MM.1S (cell line): ENCODE results near the gene SDHA.
"Not testable (repeated sequence)": the region's sequence is repeated elsewhere in the genome, so short reads cannot be mapped to it uniquely, and the experiment has no call there.

Experiments used
- DNase-seq: peaks from one replicate; pipeline ENCODE4 v3.0.0-alpha.2; 2015
- H2AFZ ChIP-seq: fragments of 300-600 bp; sonication (generic); 2 replicates; pipeline ENCODE4 v1.6.0; 2016; ENCODE audit warnings: antibody characterized with exemption, low read length
- H3F3A ChIP-seq: fragments of 300-600 bp; sonication (generic); 2 replicates; pipeline ENCODE4 v1.6.1; 2016; ENCODE audit warnings: mild to moderate bottlenecking, antibody characterized with exemption, low read length, moderate library complexity, mixed read lengths; ENCODE audit not compliant: insufficient read depth
- H3K27ac ChIP-seq: fragments of 300-600 bp; sonication (generic); 2 replicates; pipeline ENCODE4 v1.5.1; 2016; ENCODE audit warnings: mild to moderate bottlenecking, low read length
- H3K27me3 ChIP-seq: fragments of 300-600 bp; sonication (generic); replicated peaks from 2 replicates; pipeline ENCODE4 v1.6.0; 2016; ENCODE audit warnings: low read length; ENCODE audit not compliant: insufficient read depth
- H3K36me3 ChIP-seq: fragments of 300-600 bp; sonication (generic); replicated peaks from 2 replicates; pipeline ENCODE4 v1.6.1; 2016; ENCODE audit warnings: mild to moderate bottlenecking, low read length, mixed read lengths; ENCODE audit not compliant: insufficient read depth
- H3K4me1 ChIP-seq: fragments of 300-600 bp; sonication (generic); 2 replicates; pipeline ENCODE4 v1.6.1; 2016; ENCODE audit warnings: low read length, mixed read lengths
- H3K4me2 ChIP-seq: fragments of 300-600 bp; sonication (generic); 2 replicates; pipeline ENCODE4 v1.6.0; 2016; ENCODE audit warnings: low read depth, low read length
- H3K4me3 ChIP-seq: fragments of 300-600 bp; sonication (generic); 2 replicates; pipeline ENCODE4 v1.5.1; 2016; ENCODE audit warnings: low read length, mixed read lengths
- H3K79me2 ChIP-seq: fragments of 300-600 bp; sonication (generic); 2 replicates; pipeline ENCODE4 v1.6.1; 2016; ENCODE audit warnings: mixed run types, low read length, mixed read lengths
- H3K9ac ChIP-seq: fragments of 300-600 bp; sonication (generic); 2 replicates; pipeline ENCODE4 v1.6.1; 2016; ENCODE audit warnings: low read length, mixed read lengths
- H3K9me2 ChIP-seq: fragments of 300-600 bp; sonication (generic); replicated peaks from 2 replicates; pipeline ENCODE4 v1.6.1; 2016; ENCODE audit warnings: mild to moderate bottlenecking, low read length, mixed read lengths; ENCODE audit not compliant: insufficient read depth
- H3K9me3 ChIP-seq: fragments of 300-600 bp; sonication (generic); replicated peaks from 2 replicates; pipeline ENCODE4 v1.6.1; 2016; ENCODE audit warnings: mild to moderate bottlenecking, low read length, mixed read lengths; ENCODE audit not compliant: insufficient read depth
- H4K20me1 ChIP-seq: fragments of 300-600 bp; sonication (generic); 2 replicates; pipeline ENCODE4 v1.6.1; 2016; ENCODE audit warnings: mild to moderate bottlenecking, low read length, moderate library complexity, mixed read lengths; ENCODE audit not compliant: insufficient read depth
- CTCF ChIP-seq: fragments of 300-600 bp; sonication (generic); IDR thresholded peaks from 2 replicates; pipeline ENCODE4 v1.5.1; 2016; ENCODE audit warnings: antibody characterized with exemption, low read length, mixed read lengths
- EZH2 ChIP-seq: fragments of 300-600 bp; sonication (generic); optimal IDR thresholded peaks from 2 replicates; pipeline ENCODE3; 2017; ENCODE audit warnings: low read depth, mild to moderate bottlenecking, antibody characterized with exemption, low read length, mixed read lengths
- EZH2phosphoT487 ChIP-seq: fragments of 300-600 bp; sonication (generic); IDR thresholded peaks from 2 replicates; pipeline ENCODE4 v1.6.1; 2018; ENCODE audit warnings: antibody characterized with exemption, low read length

SDHA gene

GRCh38 chr5:273491-273890 is 55.4 kb downstream of the SDHA start:
- H3K36me3 ChIP-seq, H4K20me1 ChIP-seq, H2AFZ ChIP-seq, H3K27ac ChIP-seq, H3K4me2 ChIP-seq, H3K4me1 ChIP-seq, H3K9me2 ChIP-seq, H3K4me3 ChIP-seq, H3K9me3 ChIP-seq, H3K9ac ChIP-seq, H3K27me3 ChIP-seq, DNase-seq: not testable (repeated sequence)
- Histone ChIP-seq H3F3A (peaks cover 26% of the 10 kb centered on the region), H3K79me2 (peaks cover 54% of the 10 kb centered on the region)

GRCh38 chr5:274346-274745 is 56.2 kb downstream of the SDHA start:
- not testable (repeated sequence) for DNase-seq, H3K4me3 ChIP-seq, H3K9ac ChIP-seq, H3K36me3 ChIP-seq, H3K9me2 ChIP-seq, H3K9me3 ChIP-seq, H3K27ac ChIP-seq, H3K4me2 ChIP-seq, H3K27me3 ChIP-seq, H3K4me1 ChIP-seq, H2AFZ ChIP-seq, H4K20me1 ChIP-seq
- Histone ChIP-seq H3F3A (peaks cover 17% of the 10 kb centered on the region), H3K79me2 (peaks cover 62% of the 10 kb centered on the region)

GRCh38 chr5:278646-279045 is 60.5 kb downstream of the SDHA start:
- no peak for TF ChIP-seq EZH2phosphoT487
- TF ChIP-seq EZH2, result no peak
- TF ChIP-seq CTCF, result no peak
- Histone ChIP-seq H3K9me2 (no peaks in the 10 kb centered on the region), H4K20me1 (no peaks in the 10 kb centered on the region; the same call in 1 of the 2 replicates), H3K4me2 (no peak overlapping the region), H3K9ac (no peak overlapping the region), H3K27me3 (no peaks in the 10 kb centered on the region), H3K36me3 (no peaks in the 10 kb centered on the region; the same call in 1 of the 2 replicates), H3K4me3 (no peak overlapping the region), H2AFZ (no peak overlapping the region), H3K4me1 (no peaks in the 10 kb centered on the region), H3K79me2 (peaks cover 78% of the 10 kb centered on the region), H3F3A (no peaks in the 10 kb centered on the region), H3K9me3 (no peaks in the 10 kb centered on the region), H3K27ac (no peak overlapping the region)
- DNase-seq, result no peak

GRCh38 chr5:279051-279665 is 61.0 kb downstream of the SDHA start:
- H3K27ac ChIP-seq, H4K20me1 ChIP-seq, DNase-seq, H3K9ac ChIP-seq, H3F3A ChIP-seq, H3K36me3 ChIP-seq, H3K4me2 ChIP-seq, H3K9me2 ChIP-seq, H2AFZ ChIP-seq, H3K9me3 ChIP-seq, H3K4me1 ChIP-seq, H3K4me3 ChIP-seq, H3K27me3 ChIP-seq: not testable (repeated sequence)
- H3K79me2 ChIP-seq, result peaks cover 78% of the 10 kb centered on the region

GRCh38 chr5:285991-286557 is 68.0 kb downstream of the SDHA start:
- Histone ChIP-seq H3K4me1 (no peaks in the 10 kb centered on the region), H3K4me2 (no peak overlapping the region), H3K9me3 (no peaks in the 10 kb centered on the region), H3K9me2 (no peaks in the 10 kb centered on the region), H3K79me2 (peaks cover 82% of the 10 kb centered on the region), H3K27ac (no peak overlapping the region), H3K4me3 (no peak overlapping the region), H4K20me1 (no peaks in the 10 kb centered on the region; the same call in 1 of the 2 replicates), H3K36me3 (no peaks in the 10 kb centered on the region), H3K9ac (no peak overlapping the region), H3K27me3 (no peaks in the 10 kb centered on the region), H3F3A (no peaks in the 10 kb centered on the region), H2AFZ (no peak overlapping the region)
- TF ChIP-seq EZH2 (no peak), CTCF (no peak), EZH2phosphoT487 (no peak)
- no peak for DNase-seq

GRCh38 chr5:290200-290599 is 72.1 kb downstream of the SDHA start:
- H3K79me2 ChIP-seq, result peaks cover 58% of the 10 kb centered on the region
- H3K36me3 ChIP-seq, H2AFZ ChIP-seq, DNase-seq, H3F3A ChIP-seq, H3K4me3 ChIP-seq, H3K4me1 ChIP-seq, H4K20me1 ChIP-seq, H3K4me2 ChIP-seq, H3K9me2 ChIP-seq, H3K9me3 ChIP-seq, H3K9ac ChIP-seq, H3K27me3 ChIP-seq, H3K27ac ChIP-seq: not testable (repeated sequence)
